Natural killer cell (primary cell): ENCODE results near the gene FOS. TPM values are rescaled to one million over a fixed set of nuclear protein-coding genes. Genes with fewer than 3 reads are reported as not detected.

Experiments
- ATAC-seq, 3 donors: fragments of 150-1000 bp in 2 of 3; fragments of 200-7000 bp in 1 of 3; cut with Tn5 transposase; 1 replicate in 1 of 3; 2 replicates in 2 of 3; pipeline ENCODE4 v1.10.0; 2021; ENCODE audit warnings: mild to moderate bottlenecking in 2 of 3, moderate library complexity in 2 of 3
- DNase-seq, 2 donors: peaks; one replicate each; pipeline versions ENCODE4 v3.0.0 to v3.0.0-alpha.2; 2013 to 2021; ENCODE audit warnings: mixed read lengths in 1 of 2
- H3K27ac ChIP-seq: one replicate; pipeline ENCODE4 v1.5.1; 2013; ENCODE audit warnings: mild to moderate bottlenecking, low read length
- H3K27me3 ChIP-seq: one replicate; pipeline ENCODE4 v1.6.1; 2013; ENCODE audit warnings: low read length; ENCODE audit not compliant: control insufficient read depth, insufficient read depth
- H3K36me3 ChIP-seq: one replicate; pipeline ENCODE4 v1.6.1; 2013; ENCODE audit warnings: low read length; ENCODE audit not compliant: control insufficient read depth, insufficient read depth
- H3K4me1 ChIP-seq: one replicate; pipeline ENCODE4 v1.6.1; 2013; ENCODE audit warnings: low read length; ENCODE audit not compliant: control insufficient read depth, insufficient read depth
- H3K4me3 ChIP-seq: one replicate; pipeline ENCODE4 v1.5.1; 2013; ENCODE audit warnings: low read length
- H3K9me3 ChIP-seq: one replicate; pipeline ENCODE4 v1.6.1; 2013; ENCODE audit warnings: low read length; ENCODE audit not compliant: control insufficient read depth, insufficient read depth
- H3K27ac Mint-ChIP-seq, 2 donors: one replicate each; pipeline ENCODE4 v1.8.0; 2022; ENCODE audit warnings: mild to moderate bottlenecking in 2 of 2, mixed read lengths in 2 of 2, moderate library complexity in 1 of 2
- H3K27me3 Mint-ChIP-seq, 2 donors: one replicate each; pipeline ENCODE4 v1.8.0; 2022; ENCODE audit warnings: low read depth in 2 of 2, mixed read lengths in 2 of 2
- H3K36me3 Mint-ChIP-seq: one replicate; pipeline ENCODE4 v1.8.0; 2022; ENCODE audit warnings: mixed read lengths
- H3K4me1 Mint-ChIP-seq, 2 donors: one replicate each; pipeline ENCODE4 v1.8.0; 2022; ENCODE audit warnings: mixed read lengths in 2 of 2
- H3K4me3 Mint-ChIP-seq: one replicate; pipeline ENCODE4 v1.8.0; 2022; ENCODE audit warnings: mild to moderate bottlenecking, moderate library complexity, mixed read lengths
- H3K9me3 Mint-ChIP-seq, 2 donors: one replicate each; pipeline ENCODE4 v1.8.0; 2022; ENCODE audit warnings: mixed read lengths in 2 of 2
- WGBS: methylation state at CpG from one replicate; pipeline ENCODE4 v1.1.7; 2013; ENCODE audit warnings: missing lambda C conversion rate; ENCODE audit not compliant: insufficient coverage; 5-methylcytosine and 5-hydroxymethylcytosine counted together
- intact Hi-C: fragments of 100-400 bp; cut with micrococcal nuclease; formaldehyde crosslinking; loops from one replicate; pipeline ENCODE4 v1.14.2; 2022
- total RNA-seq, 4 donors: library from RNA; stranded (reverse); fragments of 120-200 nt in 1 of 4; gene quantifications; one replicate each; pipeline versions ENCODE4 v1.2.3 to v1.2.4, GENCODE V29; 2013 to 2022
- TF ChIP-seq, protein P1 (sequence below): fragments of 200-600 bp; IDR thresholded peaks from one replicate; pipeline ENCODE4 v1.8.0; 2022; ENCODE audit warnings: antibody characterized with exemption

Gene FOS
- total RNA-seq, 3 donors from 2014 or later (not counting 1 experiment from before 2014, with no cell fraction given), result 2,527 to 3,257 (median 3,104) TPM

DNA sequence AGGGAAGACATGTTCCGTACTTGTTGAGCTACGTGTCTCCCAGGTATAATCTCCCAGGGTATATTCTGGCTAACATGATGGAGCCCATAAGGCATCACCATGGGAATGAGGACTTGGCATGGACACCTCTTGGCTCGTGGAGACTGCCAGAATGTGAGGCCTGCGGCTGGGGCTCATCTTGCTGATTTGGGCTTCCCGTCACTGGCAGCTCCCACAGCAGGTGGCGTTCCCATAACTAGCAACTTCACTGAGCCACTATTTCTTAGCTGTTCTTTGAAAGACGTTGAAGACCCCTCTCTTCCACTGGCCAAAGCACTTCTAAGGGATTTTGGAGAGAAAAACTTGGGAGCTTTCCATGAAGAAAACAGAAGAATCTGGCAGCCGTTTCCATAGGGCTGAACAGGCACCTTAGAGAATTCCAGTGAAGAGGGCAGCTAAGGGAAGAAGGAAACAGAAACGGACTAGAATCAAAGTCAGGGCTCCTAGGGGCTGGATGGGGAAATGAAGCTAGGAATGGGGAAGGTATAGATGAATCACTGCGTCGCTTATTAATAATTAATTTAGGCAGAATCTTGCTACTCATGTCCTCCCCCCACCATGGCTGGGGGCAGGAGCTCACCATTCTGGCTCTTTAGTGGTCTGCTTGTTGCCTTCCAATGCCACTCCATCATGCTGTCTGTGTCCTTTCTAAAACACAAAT lies 39.7 kb upstream of the FOS start:
- Mint-ChIP-seq H3K27me3 (no peaks in the 10 kb centered on the region), H3K4me1 (peaks cover 0 to 23% of the 10 kb centered on the region in 2 donors), H3K36me3 (no peaks in the 10 kb centered on the region), H3K9me3 (no peaks in the 10 kb centered on the region), H3K27ac (no peak overlapping the region), H3K4me3 (no peak overlapping the region)
- TF ChIP-seq, protein P1, sequence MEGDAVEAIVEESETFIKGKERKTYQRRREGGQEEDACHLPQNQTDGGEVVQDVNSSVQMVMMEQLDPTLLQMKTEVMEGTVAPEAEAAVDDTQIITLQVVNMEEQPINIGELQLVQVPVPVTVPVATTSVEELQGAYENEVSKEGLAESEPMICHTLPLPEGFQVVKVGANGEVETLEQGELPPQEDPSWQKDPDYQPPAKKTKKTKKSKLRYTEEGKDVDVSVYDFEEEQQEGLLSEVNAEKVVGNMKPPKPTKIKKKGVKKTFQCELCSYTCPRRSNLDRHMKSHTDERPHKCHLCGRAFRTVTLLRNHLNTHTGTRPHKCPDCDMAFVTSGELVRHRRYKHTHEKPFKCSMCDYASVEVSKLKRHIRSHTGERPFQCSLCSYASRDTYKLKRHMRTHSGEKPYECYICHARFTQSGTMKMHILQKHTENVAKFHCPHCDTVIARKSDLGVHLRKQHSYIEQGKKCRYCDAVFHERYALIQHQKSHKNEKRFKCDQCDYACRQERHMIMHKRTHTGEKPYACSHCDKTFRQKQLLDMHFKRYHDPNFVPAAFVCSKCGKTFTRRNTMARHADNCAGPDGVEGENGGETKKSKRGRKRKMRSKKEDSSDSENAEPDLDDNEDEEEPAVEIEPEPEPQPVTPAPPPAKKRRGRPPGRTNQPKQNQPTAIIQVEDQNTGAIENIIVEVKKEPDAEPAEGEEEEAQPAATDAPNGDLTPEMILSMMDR, result no peak
- ATAC-seq (no peak), DNase-seq (no peak)
- no peak overlapping the region for H3K4me3 ChIP-seq
- no peaks in the 10 kb centered on the region for H3K36me3 ChIP-seq
- H3K9me3 ChIP-seq, result no peaks in the 10 kb centered on the region
- intact Hi-C loops, result no loop called here
- H3K27me3 ChIP-seq, result no peaks in the 10 kb centered on the region
- no peak overlapping the region for H3K27ac ChIP-seq
- WGBS, result 93% methylated on average over 9 of the region's 11 CpGs
- H3K4me1 ChIP-seq, result peaks cover 4% of the 10 kb centered on the region

DNA sequence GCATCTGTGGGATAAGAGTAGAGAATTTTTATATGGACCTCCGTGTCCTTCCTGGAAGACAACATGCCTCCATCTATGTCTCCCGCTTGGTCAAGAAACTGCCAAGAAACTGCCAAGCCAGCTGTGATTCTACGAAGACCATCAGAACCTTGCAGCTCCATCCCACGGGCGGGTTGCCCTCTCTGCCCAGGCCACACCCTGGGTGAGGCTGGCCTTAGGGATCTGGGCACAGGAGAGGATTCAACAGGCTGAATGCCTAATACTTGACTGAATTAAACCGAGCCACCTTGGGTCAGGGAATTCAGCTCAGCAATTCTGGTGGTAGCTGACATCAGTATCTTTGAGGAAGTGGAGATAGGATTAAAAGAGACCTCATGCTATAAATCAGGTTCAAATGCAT lies 37.8 kb upstream of the FOS start:
- Mint-ChIP-seq H3K4me3 (no peak overlapping the region), H3K4me1 (peaks cover under 1 to 15% of the 10 kb centered on the region in 2 donors), H3K27me3 (no peaks in the 10 kb centered on the region), H3K9me3 (no peaks in the 10 kb centered on the region), H3K27ac (no peak overlapping the region), H3K36me3 (no peaks in the 10 kb centered on the region)
- H3K36me3 ChIP-seq, result no peaks in the 10 kb centered on the region
- TF ChIP-seq, protein P1, result no peak
- peaks cover 1% of the 10 kb centered on the region for H3K4me1 ChIP-seq
- no peak overlapping the region for H3K4me3 ChIP-seq
- no peak for ATAC-seq
- H3K9me3 ChIP-seq, result no peaks in the 10 kb centered on the region
- WGBS, result over 99% methylated on average over 6 of the region's 6 CpGs
- no peak overlapping the region for H3K27ac ChIP-seq
- DNase-seq, result no peak
- H3K27me3 ChIP-seq, result no peaks in the 10 kb centered on the region
- intact Hi-C loops, result loop anchor here (10.0 kb wide), 1 partner anchor 626 kb away; the partner anchor contains the start of gene LTBP2

DNA sequence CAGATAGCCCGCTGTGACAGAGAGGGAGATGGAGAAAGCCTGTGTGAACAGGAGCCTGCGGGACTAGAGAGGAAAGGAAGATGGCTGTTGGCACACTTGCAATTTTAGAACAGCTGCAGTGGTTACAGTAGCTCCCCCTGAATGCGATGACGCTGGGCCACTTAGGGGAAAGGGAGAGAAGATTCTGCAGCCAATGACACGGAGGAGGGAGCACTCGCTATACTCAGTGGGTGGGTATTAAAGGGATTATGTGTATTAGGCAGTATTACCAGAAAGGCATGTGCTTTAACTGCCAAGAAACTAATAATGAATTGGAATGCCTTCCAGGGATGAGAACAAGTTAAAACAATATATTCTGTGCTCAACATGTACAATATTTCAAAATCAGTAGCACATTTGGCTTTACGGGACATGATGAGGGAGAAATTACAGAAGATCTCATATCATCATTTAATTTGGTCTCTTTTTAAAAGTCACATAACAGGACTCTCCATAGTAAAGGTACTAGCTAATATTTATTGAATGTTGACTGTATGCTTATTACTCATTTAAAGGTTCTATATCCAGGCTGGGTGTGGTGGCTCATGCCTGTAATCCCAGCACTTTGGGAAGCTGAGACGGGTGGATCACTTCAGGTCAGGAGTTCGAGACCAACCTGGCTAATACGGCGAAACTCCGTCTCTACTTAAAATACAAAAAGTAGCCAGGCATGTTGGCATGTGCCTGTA lies 35.9 kb upstream of the FOS start:
- H3K27me3 Mint-ChIP-seq, result no peaks in the 10 kb centered on the region
- no peaks in the 10 kb centered on the region for H3K27me3 ChIP-seq
- no peak overlapping the region for H3K27ac ChIP-seq
- intact Hi-C loops, result loop anchor here (10.0 kb wide), 1 partner anchor 628 kb away; the partner anchor contains the start of gene LTBP2
- H3K27ac Mint-ChIP-seq, result no peak overlapping the region
- TF ChIP-seq, protein P1, result no peak
- no peak for DNase-seq
- H3K36me3 Mint-ChIP-seq, result no peaks in the 10 kb centered on the region
- ATAC-seq, result no peak
- H3K4me1 ChIP-seq, result peaks cover 20% of the 10 kb centered on the region
- no peak overlapping the region for H3K4me3 Mint-ChIP-seq
- WGBS, result 90% methylated on average over 11 of the region's 12 CpGs
- H3K4me3 ChIP-seq, result no peak overlapping the region
- peaks cover 19 to 31% of the 10 kb centered on the region in 2 donors for H3K4me1 Mint-ChIP-seq
- no peaks in the 10 kb centered on the region for H3K9me3 ChIP-seq
- H3K9me3 Mint-ChIP-seq, result no peaks in the 10 kb centered on the region
- H3K36me3 ChIP-seq, result no peaks in the 10 kb centered on the region
